ENCODE measurements around the gene HMCN2.

Gene HMCN2

GRCh38 chr9:130427326-130427725 lies 161.8 kb downstream of the HMCN2 start:
- no peak for TF ChIP-seq CTCF (IDR thresholded peaks at IDR 0.05; ENCODE audit: low read depth, low read length)
- DNase-seq (ENCODE audit: extremely low read depth, low read depth), result no peak

- TF ChIP-seq CTCF (IDR thresholded peaks at IDR 0.05; ENCODE audit: low read depth, low read length), result no peak
- DNase-seq (ENCODE audit: extremely low read depth, low read depth), result no peak
Measured at GRCh38 chr9:130428086-130428665, 162.6 kb downstream of the HMCN2 start.

DNA sequence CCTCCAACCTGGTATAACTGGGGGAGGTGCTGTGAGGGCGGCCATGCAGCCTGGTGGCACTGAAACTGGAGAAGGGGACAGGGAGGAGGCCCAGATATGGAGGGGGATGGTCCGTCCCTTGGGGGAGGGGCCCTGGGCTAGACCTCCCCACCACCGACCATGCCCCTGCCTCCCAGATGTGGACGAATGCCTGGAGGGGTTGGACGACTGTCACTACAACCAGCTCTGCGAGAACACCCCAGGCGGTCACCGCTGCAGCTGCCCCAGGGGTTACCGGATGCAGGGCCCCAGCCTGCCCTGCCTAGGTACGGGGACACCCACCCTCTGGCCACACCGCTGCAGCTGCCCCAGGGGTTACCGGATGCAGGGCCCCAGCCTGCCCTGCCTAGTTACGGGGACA lies 163.8 kb downstream of the HMCN2 start:
- no peak for TF ChIP-seq CTCF (IDR thresholded peaks at IDR 0.05; ENCODE audit: low read depth, low read length)
- DNase-seq (ENCODE audit: extremely low read depth, low read depth), result no peak

- no peak for DNase-seq (ENCODE audit: extremely low read depth, low read depth)
- no peak for TF ChIP-seq CTCF (IDR thresholded peaks at IDR 0.05; ENCODE audit: low read depth, low read length)
Measured at GRCh38 chr9:130429831-130430230, 164.3 kb downstream of the HMCN2 start.

DNA sequence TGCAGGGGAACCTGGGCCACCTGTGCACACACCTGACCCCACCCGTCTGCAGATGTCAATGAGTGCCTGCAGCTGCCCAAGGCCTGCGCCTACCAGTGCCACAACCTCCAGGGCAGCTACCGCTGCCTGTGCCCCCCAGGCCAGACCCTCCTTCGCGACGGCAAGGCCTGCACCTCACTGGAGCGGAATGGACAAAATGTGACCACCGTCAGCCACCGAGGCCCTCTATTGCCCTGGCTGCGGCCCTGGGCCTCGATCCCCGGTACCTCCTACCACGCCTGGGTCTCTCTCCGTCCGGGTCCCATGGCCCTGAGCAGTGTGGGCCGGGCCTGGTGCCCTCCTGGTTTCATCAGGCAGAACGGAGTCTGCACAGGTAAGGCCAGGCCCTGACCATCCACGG lies 164.7 kb downstream of the HMCN2 start:
- no peak for TF ChIP-seq CTCF (IDR thresholded peaks at IDR 0.05; ENCODE audit: low read depth, low read length)
- DNase-seq (ENCODE audit: extremely low read depth, low read depth), result no peak

- DNase-seq (ENCODE audit: extremely low read depth, low read depth), result no peak
- TF ChIP-seq CTCF (IDR thresholded peaks at IDR 0.05; ENCODE audit: low read depth, low read length), result no peak
Measured at GRCh38 chr9:130430734-130431535, 165.4 kb downstream of the HMCN2 start.

DNA sequence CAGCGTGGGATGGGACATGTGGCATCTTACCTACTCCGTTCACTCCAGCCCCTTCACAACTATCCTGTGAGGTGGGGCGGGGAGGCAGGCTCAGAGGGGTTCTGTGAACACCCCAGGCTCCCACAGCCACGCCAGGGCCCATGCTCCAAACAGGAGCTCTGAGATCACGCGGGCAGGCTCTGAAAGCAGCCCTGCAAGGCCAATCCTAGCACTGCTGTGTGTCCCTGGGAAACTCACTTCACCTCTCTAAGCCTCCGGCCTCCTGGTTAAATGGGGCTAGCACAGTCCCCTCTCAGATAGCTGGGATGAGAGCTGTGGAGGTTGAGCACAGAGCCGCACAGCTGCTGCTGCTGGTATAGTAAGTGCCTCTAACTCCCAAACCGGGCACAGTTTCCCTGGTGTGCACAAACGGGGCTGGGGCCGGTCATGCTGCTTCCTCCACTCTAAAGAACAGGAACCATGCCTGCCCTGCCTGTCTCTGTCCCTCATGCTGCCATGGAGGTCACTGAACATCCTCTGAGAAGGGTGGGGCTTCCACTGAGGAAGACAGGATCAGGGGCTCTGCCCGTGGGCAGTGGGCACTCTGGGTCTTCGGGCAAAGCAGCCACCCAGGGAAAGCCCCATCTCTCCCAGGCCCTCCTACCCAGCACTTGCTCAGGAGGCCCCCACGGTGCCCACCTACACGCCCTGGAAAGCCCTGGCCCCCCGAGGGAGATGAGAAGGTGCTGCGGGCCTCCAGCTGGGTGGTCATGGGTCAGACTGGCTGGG lies 166.2 kb downstream of the HMCN2 start:
- TF ChIP-seq CTCF (IDR thresholded peaks at IDR 0.05; ENCODE audit: low read depth, low read length), result no peak
- no peak for DNase-seq (ENCODE audit: extremely low read depth, low read depth)

All from AG09319 (cell line).